NCI-H1105 treated with DMSO at 0.1 percent for 48 hours (cell line): ENCODE results near the gene GIMAP2.
"Not testable (repeated sequence)": the region's sequence is repeated elsewhere in the genome, so short reads cannot be mapped to it uniquely, and the experiment has no call there.

Experiments used
- DNase-seq: peaks from one replicate; lab custom pipeline; 2025; lab: John Stamatoyannopoulos, UW

The GIMAP2 gene

DNA sequence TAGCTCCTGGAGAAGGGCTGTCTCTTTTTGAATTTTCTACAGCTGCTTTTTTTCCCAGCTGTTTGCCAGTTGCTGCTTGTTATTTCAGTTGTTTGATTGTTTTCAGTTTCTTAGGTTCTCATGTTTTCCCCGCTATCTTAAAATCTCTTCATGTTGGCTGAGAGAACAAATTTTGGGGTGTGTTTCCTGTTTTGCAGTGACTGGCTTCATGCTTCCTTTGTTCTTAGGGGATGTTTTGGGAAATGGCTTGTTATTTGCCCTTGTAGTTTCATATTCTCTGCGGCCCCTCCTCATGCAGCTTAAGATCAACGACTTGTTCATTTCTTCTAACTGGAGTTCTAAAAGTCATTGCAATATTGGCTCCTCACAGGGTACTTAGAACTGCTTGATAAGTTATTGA is 8.7 kb upstream of the GIMAP2 start:
- DNase-seq: not testable (repeated sequence)

GRCh38 chr7:150678601-150679000 is 6.9 kb upstream of the GIMAP2 start:
- not testable (repeated sequence) for DNase-seq

- DNase-seq: not testable (repeated sequence)
These were observed 5.1 kb upstream of the GIMAP2 start for GRCh38 chr7:150680364-150680763.

- DNase-seq: no peak
These were observed 625 bp downstream of the GIMAP2 start for GRCh38 chr7:150686030-150686631.

DNA sequence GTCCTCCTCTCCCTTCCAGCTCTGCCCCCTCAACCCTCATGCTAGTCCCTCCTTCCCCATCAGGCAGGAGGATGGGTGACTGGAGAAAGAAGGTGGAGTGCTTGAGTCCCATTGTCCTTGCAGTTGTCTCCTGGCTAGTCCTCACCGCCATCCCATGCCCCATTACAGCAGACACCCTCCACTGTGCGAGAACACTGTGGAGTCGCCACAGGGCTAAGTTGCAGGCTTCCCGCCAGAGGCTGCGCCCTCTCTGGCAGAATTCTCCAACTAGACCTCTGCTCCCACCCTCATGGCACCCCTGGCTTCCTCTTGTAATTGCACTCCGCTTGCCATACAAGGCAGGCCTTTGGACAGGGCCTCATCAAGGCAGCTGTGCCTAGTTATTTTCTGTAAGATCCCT is 3.1 kb downstream of the GIMAP2 start:
- no peak for DNase-seq

DNA sequence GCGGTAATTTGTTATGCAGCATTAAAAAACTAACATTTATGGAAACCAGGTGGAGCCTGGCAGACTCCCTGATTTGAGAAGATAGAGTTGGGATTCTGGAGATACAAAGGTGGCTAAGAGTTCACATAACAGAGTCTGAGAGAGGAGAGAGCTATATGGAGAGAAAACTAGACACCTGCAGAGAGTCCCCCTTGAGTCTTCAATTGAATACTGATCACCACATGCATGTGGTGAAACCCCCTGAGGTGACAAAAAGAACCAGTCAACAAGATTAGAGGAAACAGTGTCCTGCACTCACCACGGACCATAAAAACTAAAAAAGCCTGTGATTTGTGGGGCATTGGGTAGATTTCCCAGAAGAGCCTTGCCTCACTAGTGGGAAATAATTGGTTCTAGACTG is 10.1 kb downstream of the GIMAP2 start:
- DNase-seq: no peak

DNA sequence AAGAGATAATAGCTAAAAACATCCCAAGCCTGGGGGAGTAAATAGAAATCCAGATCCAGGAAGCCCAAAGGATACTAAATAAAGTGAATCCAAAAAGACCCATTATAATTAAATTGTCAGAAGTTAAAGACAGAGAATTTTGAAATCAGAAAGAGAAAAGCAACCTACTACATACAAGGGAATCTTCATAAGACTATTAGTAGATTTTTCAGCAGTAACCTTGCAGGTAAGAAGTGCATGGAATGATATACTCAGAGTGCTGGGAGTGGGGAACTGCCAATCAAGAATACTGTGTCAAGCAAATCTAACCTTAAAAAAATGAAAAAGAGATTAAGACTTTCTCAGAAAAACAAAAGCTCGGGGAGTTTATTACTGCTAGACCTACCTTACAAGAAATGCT is 17.7 kb downstream of the GIMAP2 start:
- no peak for DNase-seq

DNA sequence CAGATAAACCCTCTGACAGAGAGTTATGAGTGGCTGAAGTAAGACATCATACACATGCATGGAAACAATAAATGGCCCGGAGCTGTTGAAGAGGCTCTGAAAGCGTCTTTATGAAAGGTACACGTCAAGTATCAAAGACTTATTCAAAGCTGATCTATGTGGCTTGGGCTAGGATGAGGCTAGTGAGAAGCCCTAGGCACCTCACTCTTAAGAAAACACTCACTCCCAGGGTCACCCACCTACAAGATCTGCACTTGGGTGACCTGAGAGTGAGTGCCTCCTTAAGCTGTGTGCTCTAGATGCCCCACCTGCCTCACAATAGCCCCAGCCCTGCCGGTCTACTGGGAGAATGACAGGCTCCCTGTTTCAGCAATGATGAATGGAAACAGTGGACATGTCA is 29.8 kb downstream of the GIMAP2 start:
- no peak for DNase-seq

- DNase-seq: no peak
These were observed 30.2 kb downstream of the GIMAP2 start for GRCh38 chr7:150715738-150716137.

DNA sequence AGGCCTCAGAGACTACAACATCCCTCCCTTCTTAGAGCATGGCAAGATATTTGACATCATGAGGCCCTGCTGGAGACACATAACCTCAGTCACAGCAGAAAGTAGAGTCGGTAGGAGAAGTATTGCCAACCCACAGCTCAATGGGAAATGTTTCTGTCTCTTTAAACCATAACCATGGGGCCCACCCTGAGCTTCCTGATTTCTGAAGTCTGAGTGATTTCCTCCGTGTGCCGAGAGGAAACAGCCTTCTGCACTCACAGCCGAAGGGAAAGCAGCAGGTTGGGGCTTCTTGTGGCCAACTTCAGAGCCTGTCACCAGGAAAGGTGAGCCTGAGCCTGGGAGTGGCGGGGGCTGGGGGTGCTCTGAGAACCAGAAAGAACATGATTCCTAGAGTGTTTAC is 30.9 kb downstream of the GIMAP2 start, which contains the start of gene GIMAP1:
TSS of gene GIMAP1 (plus strand) at position 246 of the 400 bp plus-strand sequence. CDS start 2,435 bp downstream, outside the sequence.
- no peak for DNase-seq

DNA sequence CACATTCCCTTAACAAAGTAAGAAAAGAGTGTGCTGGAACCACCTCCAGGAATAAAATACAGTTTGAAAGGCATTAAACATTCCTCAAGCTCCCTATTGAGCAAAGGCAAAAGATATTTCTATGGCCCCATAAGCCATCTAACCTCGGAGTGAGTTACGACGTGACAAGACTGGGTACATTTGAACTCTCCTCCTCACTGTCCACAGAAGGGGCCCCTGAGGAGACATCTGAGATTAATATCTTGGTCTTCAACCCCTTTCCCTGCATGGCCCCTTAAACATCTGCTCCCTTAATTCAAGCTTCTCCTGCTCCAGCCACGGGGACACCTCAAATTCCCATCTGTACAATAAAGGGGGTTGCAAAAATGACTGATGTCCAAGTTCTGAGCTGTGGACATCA is 31.4 kb downstream of the GIMAP2 start:
- DNase-seq: no peak

- no peak for DNase-seq
These were observed 32.4 kb downstream of the GIMAP2 start for GRCh38 chr7:150717814-150718420.

GRCh38 chr7:150719436-150719835 is 33.9 kb downstream of the GIMAP2 start:
- no peak for DNase-seq

GRCh38 chr7:150719960-150720891 is 34.7 kb downstream of the GIMAP2 start:
- DNase-seq: no peak

- DNase-seq: no peak
These were observed 36.5 kb downstream of the GIMAP2 start for GRCh38 chr7:150721970-150722373.

DNA sequence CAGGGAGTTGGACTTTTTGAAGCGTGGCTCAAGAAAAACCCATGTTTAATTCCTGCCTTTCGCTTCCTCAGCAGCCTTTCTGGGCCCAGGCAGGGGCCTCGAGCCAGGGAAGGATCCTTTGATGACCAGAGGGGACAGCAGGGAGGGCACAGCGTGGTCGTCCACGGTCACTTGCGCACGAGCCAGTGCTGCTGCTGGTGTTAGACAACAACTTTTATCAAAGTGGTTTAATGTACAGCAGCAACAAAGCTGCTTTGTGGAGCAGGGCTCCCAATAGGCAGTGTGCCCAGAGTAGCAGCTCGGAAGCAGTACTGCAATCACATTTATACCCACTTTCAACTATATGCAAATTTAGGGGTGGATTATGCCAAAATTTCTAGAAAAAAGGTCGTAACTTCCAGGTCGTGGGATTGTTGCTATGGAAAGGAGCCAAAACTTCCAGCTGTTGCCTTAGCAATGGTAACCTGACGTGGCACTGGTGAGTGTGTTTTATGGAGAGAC is 37.0 kb downstream of the GIMAP2 start:
- DNase-seq: no peak

DNA sequence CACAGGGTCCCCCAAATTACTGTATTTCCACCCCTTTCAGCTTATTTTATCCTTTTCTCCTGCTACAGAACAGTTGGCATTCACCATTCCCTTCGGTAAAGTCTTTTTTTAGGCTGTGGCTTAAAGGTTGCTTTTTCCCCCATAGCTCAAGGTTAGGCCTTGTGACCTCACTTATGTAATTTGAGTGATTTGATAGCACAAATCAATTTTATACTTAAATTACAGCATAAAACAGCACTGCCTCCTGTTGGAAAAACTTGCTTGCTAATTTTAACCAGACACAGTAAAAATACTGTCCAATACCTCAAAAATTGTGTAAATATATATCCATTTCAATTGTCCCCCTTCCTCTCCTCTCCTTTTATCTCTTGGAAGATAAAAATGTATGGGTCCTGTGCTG is 38.0 kb downstream of the GIMAP2 start:
- no peak for DNase-seq

GRCh38 chr7:150727381-150727780 is 41.9 kb downstream of the GIMAP2 start:
- no peak for DNase-seq

DNA sequence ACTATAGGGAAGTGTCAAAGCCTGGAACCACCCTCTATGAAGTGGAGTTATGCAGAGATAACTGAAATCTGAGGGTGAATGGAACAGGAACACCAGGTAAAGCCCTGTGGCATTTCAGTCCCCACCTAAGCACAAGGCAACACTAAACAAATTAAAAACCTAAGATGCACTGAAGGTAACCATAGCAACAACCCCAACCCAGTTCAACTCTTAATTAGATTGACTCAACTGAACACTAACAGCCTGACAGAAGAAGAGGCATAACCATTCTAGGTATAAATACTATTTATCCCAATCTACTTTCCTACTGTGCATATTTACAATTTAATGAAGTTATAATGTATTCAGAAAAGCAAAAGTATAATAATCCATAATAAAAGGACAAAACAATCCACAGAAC is 42.5 kb downstream of the GIMAP2 start:
- no peak for DNase-seq

DNA sequence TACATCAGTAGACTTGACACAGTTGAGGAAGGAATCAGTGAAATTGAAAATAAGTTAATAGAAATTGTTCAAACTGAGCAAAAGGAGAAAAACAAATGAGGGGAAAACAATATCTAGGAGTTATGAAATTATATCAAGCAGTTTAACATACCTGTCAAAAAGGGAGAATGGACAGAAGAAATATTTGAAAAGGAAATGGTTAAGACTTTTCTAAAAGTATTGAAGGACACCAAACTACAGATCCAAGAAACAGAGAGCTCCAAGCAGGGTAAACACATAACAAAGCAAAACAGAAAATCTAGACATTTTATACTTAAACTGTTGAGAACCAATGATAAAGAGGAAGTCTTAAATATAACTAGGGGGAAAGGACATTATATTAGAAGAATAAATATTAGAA is 43.1 kb downstream of the GIMAP2 start:
- DNase-seq: no peak

DNA sequence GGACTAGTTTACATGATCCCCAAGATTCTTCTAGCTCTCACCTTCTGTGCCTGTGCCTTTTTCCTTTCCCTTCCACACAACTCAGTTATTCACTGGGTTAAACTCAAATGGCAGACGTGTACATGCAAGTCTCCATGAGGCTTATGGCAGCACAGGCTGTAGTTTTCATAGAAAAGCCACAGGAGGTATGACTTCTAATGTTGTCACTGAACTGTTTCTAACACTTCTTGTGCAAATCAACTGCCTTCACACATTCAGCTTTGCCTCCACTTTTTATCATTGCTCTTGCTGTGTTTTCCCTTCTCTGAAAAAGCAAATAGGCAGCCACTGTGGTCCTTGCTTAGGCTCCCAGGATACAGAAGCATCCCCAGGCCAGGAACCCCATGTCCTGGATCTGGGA is 46.4 kb downstream of the GIMAP2 start:
- DNase-seq: no peak

- no peak for DNase-seq
These were observed 47.4 kb downstream of the GIMAP2 start for GRCh38 chr7:150732786-150733481.
